Measurements from ENCODE around the gene UMAD1.

Gene UMAD1

GRCh38 chr7:7876419-7876818 lies 235.9 kb downstream of the UMAD1 start:
- TF ChIP-seq TAF1 (IDR thresholded peaks at IDR 0.05; ENCODE audit: borderline replicate concordance, insufficient read depth, low read length): no peak
- TF ChIP-seq SIN3A (IDR thresholded peaks at IDR 0.05; ENCODE audit: borderline replicate concordance, insufficient read depth, low read length): no peak
- TF ChIP-seq FOXP2 (optimal IDR thresholded peaks at IDR 0.05; ENCODE audit: borderline replicate concordance, extremely low read depth, extremely low read length, insufficient read depth): no peak
- no peak for TF ChIP-seq POLR2AphosphoS5 (IDR thresholded peaks at IDR 0.05; ENCODE audit: low read depth, low read length)
- TF ChIP-seq REST (IDR thresholded peaks at IDR 0.05; ENCODE audit: insufficient read depth in 1 of 2, low read depth in 2 of 2, low read length in 2 of 2): no peak

DNA sequence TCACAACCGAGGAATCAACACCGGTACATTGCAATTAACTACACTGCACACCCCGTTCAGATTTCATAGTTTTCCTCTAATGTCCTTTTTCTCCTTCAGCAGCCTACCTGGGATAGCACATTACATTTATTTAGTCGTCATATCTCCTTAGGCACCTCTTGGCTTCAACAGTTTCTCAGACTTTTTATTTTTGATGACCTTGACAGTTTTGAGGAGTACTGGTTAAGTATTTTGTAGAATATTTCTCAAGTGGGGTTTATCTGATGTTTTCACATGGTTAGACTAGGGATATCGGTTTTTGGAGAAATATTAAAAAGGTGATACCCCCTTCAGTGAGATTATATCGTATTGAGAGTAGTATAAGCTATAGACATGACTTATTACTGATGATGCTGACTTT lies 241.0 kb downstream of the UMAD1 start:
- TF ChIP-seq POLR2AphosphoS5 (IDR thresholded peaks at IDR 0.05; ENCODE audit: low read depth, low read length) (no peak), REST (IDR thresholded peaks at IDR 0.05; ENCODE audit: insufficient read depth in 1 of 2, low read depth in 2 of 2, low read length in 2 of 2) (no peak)

DNA sequence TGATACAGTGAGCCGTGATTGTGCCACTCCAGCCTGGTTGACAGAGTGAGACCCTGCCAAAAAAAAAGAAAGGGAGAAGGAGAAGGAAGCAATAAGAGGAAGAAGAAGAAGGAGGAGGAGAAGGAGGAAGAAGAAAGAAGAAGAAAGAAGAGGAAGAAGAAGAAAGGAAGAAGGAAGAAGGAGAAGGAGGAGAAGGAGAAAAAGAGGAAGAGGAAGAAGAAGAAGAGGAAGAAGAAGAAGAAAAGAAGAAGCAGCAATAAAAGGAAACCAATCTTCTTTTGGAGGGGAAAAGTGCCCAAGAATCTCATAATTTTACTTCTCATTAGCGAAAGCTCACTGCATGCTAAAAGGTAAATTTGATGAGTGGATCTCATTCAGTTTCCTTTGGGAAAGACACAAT lies 242.3 kb downstream of the UMAD1 start:
- TF ChIP-seq FOXP2 (optimal IDR thresholded peaks at IDR 0.05; ENCODE audit: borderline replicate concordance, extremely low read depth, extremely low read length, insufficient read depth): no peak
- no peak for TF ChIP-seq TAF1 (IDR thresholded peaks at IDR 0.05; ENCODE audit: borderline replicate concordance, insufficient read depth, low read length)
- no peak for TF ChIP-seq REST (IDR thresholded peaks at IDR 0.05; ENCODE audit: insufficient read depth in 1 of 2, low read depth in 2 of 2, low read length in 2 of 2)
- TF ChIP-seq POLR2AphosphoS5 (IDR thresholded peaks at IDR 0.05; ENCODE audit: low read depth, low read length): no peak
- TF ChIP-seq SIN3A (IDR thresholded peaks at IDR 0.05; ENCODE audit: borderline replicate concordance, insufficient read depth, low read length): no peak

DNA sequence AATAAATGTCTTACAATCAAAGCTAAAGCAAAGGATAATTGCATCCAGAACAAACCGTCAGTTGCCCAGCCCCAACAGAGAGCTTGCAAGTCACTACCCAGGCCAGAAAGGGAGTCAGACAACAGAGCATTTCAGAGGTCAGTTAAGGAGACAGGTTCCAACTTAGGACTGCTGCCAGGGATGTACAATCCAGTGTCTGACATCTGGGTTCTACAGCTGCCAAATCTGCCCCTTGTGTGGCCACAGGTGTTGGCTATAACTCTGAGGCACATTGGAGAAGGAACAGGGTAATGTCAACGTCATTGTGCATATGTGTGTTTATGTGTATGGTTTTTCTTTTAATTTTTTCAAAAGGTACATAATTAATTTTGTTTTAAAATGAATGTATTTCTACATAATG lies 242.8 kb downstream of the UMAD1 start:
- TF ChIP-seq REST (IDR thresholded peaks at IDR 0.05; ENCODE audit: insufficient read depth in 1 of 2, low read depth in 2 of 2, low read length in 2 of 2) (no peak), SIN3A (IDR thresholded peaks at IDR 0.05; ENCODE audit: borderline replicate concordance, insufficient read depth, low read length) (no peak), POLR2AphosphoS5 (IDR thresholded peaks at IDR 0.05; ENCODE audit: low read depth, low read length) (no peak), FOXP2 (optimal IDR thresholded peaks at IDR 0.05; ENCODE audit: borderline replicate concordance, extremely low read depth, extremely low read length, insufficient read depth) (no peak), TAF1 (IDR thresholded peaks at IDR 0.05; ENCODE audit: borderline replicate concordance, insufficient read depth, low read length) (no peak)

DNA sequence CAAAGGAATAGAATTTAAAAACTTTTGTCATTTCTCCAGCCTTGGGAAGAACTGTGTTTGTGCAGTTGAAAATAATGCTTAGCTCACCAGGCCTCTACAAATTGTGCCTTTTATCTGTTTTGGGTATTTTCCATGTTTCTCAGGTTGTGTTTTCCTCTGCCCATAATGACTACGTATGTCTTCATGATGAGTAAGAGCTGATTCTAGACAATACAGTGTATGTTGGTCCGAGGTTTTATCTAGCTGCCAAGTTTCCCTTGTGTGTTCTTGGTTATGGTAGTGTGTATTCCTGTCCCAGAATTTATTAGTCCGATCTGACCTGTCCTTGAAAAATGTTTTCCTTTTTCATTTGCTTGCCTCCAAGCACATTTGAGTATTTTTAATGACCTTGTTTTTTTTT lies 244.3 kb downstream of the UMAD1 start:
- TF ChIP-seq POLR2AphosphoS5 (IDR thresholded peaks at IDR 0.05; ENCODE audit: low read depth, low read length): no peak
- no peak for TF ChIP-seq REST (IDR thresholded peaks at IDR 0.05; ENCODE audit: insufficient read depth in 1 of 2, low read depth in 2 of 2, low read length in 2 of 2)
- TF ChIP-seq SIN3A (IDR thresholded peaks at IDR 0.05; ENCODE audit: borderline replicate concordance, insufficient read depth, low read length): no peak
- no peak for TF ChIP-seq TAF1 (IDR thresholded peaks at IDR 0.05; ENCODE audit: borderline replicate concordance, insufficient read depth, low read length)
- TF ChIP-seq FOXP2 (optimal IDR thresholded peaks at IDR 0.05; ENCODE audit: borderline replicate concordance, extremely low read depth, extremely low read length, insufficient read depth): no peak
